Activated CD8-positive, alpha-beta T cell treated with anti-CD3 and anti-CD28 coated beads, Interleukin-2, amount 10 ng/mL, durations not matched to agents 7 days and 5 days (primary cell): ENCODE measurements around the gene PLCL2. TPM values are rescaled to one million over a fixed set of nuclear protein-coding genes. Genes with fewer than 3 reads are reported as not detected.

Experiments
- ATAC-seq: fragments of 150-1000 bp; cut with Tn5 transposase; one replicate; pipeline ENCODE4 v1.10.0; 2021; ENCODE audit warnings: moderate library complexity
- CTCF ChIA-PET: fragments of 350-600 bp; sonication (Branson Sonifier 250); formaldehyde crosslinking; loops from one replicate; lab custom pipeline; 2021; ENCODE audit warnings: antibody characterized with exemption; lab: Charles Lee
- POLR2A ChIA-PET: fragments of 350-600 bp; sonication (Branson Sonifier 250); formaldehyde crosslinking; loops from one replicate; lab custom pipeline; 2021; ENCODE audit warnings: antibody characterized with exemption; lab: Charles Lee
- DNase-seq: peaks from one replicate; pipeline ENCODE4 v3.0.0-alpha.2; 2020
- H3K27ac Mint-ChIP-seq: one replicate; pipeline ENCODE4 v1.8.0; 2021; ENCODE audit warnings: mild to moderate bottlenecking, mixed read lengths
- H3K27me3 Mint-ChIP-seq: one replicate; pipeline ENCODE4 v1.8.0; 2021; ENCODE audit warnings: low read depth, mixed read lengths
- H3K36me3 Mint-ChIP-seq: one replicate; pipeline ENCODE4 v1.8.0; 2021; ENCODE audit warnings: low read depth, mixed read lengths
- H3K4me1 Mint-ChIP-seq: one replicate; pipeline ENCODE4 v1.8.0; 2021; ENCODE audit warnings: low read depth, mixed read lengths
- H3K4me3 Mint-ChIP-seq: one replicate; pipeline ENCODE4 v1.8.0; 2021; ENCODE audit warnings: mild to moderate bottlenecking, mixed read lengths
- H3K9me3 Mint-ChIP-seq: one replicate; pipeline ENCODE4 v1.8.0; 2022; ENCODE audit warnings: mixed read lengths; ENCODE audit not compliant: insufficient read depth
- total RNA-seq, 2 experiments: library from RNA; stranded (reverse); gene quantifications; one replicate each; pipeline ENCODE4 v1.2.3, GENCODE V29; 2021

Gene PLCL2
- total RNA-seq, 2 experiments from 2014 or later, result 33.9 to 35.8 TPM

DNA sequence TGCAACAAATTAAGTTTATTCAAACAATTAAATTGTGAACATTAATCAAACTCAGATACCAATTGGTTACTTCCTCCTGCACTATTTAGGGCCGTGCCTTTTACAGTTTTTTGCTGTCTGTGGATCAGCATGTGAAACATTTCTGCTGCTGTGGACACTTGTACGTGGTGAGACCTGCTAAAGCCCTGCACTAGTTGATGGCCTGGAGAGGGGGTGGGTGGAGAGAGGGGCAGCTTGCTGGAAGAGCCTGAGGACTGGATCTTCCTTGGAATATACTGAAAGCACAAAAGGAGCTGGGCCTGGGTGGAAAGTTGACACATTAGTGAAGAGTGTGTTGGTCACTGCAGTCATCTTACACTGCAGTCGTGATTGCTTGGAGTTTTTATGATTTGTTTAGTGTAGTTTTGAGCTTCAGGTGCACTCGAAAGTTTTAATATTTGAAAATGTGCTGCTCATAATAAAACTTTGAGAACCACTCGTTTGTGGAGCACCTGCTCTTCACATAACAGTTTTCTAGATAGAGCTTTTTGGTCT, 11.4 kb downstream of the PLCL2 start:
- no peak for DNase-seq
- H3K36me3 Mint-ChIP-seq, result peaks cover 22% of the 10 kb centered on the region
- no peaks in the 10 kb centered on the region for H3K27me3 Mint-ChIP-seq
- no peaks in the 10 kb centered on the region for H3K9me3 Mint-ChIP-seq
- ATAC-seq, result no peak
- peaks cover 69% of the 10 kb centered on the region for H3K4me1 Mint-ChIP-seq
- POLR2A ChIA-PET, result interaction anchor here (1.3 kb wide), 1 partner anchor 10 kb away, joined by 4 read pairs; no protein-coding TSS in a partner anchor
- CTCF ChIA-PET, result interaction anchor here (1.1 to 1.9 kb wide), 3 partner anchors 10 to 32 kb away, joined by 3 to 8 read pairs (median 6); partner anchors contain the start of gene PLCL2
- no peak overlapping the region for H3K27ac Mint-ChIP-seq
- H3K4me3 Mint-ChIP-seq, result no peak overlapping the region

DNA sequence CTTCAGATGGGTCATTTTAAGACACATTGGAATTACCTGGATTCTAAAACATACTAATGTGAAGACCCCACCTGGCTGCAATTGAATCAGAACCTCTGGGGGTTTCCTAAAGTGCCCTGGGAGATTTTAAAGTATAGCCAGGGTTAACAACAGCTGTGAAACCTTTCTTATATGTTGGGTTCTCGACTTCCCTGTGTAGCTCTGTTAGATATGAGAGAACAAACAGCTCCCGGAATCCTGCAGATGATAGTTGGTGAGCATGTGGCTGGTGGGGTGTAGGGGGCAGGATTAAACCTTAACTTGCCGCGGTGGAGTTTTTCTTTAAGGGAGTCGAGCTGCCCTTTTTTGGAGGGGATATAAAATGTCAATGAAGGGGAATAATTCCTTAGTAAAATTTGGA, 12.1 kb downstream of the PLCL2 start:
- Mint-ChIP-seq H3K27me3 (no peaks in the 10 kb centered on the region), H3K9me3 (no peaks in the 10 kb centered on the region), H3K4me1 (peaks cover 69% of the 10 kb centered on the region), H3K36me3 (peaks cover 19% of the 10 kb centered on the region), H3K4me3 (no peak overlapping the region), H3K27ac (no peak overlapping the region)
- CTCF ChIA-PET, result interaction anchor here (1.0 to 1.9 kb wide), 4 partner anchors 10 to 31 kb away, joined by 3 to 8 read pairs (median 5); partner anchors contain the start of gene PLCL2
- no peak for DNase-seq
- POLR2A ChIA-PET, result interaction anchor here (1.3 kb wide), 1 partner anchor 10 kb away, joined by 4 read pairs; no protein-coding TSS in a partner anchor
- no peak for ATAC-seq

DNA sequence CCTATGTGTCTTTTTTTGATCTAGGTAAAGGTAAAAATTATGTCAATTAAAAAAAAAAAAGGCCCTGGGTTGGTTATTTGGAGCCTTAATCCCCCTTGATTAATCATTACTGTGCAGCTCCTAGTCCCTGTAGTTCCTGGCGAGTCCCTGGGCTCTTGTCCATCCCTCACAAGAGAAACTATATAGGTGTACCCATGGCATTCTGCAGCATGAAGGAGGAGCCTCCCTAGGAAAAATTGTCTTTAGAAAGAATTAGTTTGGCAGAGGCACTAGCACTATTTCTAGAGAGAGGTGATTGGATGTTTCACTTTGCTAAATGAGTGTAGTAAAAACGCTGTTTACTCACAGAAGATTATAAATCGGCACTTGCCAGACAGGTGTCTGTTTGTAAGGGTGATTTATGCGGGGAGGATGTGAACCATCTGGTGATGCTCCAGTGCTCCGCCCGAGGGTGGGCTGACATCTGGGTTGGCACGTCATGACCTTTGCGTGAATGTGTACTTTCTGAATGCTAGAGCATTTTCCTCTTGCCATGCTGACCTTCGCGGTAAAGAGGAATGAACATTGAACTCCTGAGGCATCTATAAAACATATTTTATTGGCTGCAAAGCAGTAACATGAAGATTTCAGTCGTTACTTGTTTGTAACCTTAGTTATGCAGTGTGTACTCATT, 12.6 kb downstream of the PLCL2 start:
- no peak for DNase-seq

DNA sequence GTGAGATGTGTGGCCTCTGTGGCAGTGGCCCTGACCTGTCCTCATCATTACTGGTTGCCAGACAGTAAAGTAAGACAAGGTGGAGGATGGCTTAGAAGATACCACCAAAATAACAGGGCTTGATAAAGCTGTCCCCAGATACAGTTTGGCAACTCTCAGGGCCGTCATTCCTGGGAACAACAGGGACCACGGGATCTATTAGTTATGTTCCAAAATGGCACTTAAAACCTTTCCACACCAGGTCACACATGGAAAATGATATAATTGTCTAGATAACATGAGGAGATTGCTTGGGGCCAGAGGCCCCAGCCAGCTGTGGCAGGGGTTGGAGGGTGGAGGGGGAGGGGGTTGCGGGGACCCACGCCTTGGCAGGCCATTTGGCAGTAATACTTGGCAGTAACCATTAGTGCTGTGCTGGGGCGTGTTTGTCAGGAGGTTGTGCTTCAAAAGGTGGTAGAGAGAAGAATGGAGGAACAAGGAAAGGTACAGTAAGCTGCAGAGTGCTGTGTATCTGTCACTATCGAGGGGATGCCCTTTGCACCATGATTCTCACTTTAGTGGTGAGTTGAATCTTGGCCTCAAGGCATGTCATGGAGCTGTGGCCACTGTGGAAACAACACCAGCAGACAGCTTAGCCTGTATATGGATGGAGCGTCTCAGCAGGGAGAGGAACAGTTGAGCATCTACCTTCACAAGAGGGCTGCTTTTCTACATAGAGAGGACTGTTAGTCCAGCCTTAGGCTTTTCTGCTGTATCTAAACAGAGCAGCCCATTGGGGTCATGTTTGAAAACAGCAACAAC, 14.0 kb downstream of the PLCL2 start:
- POLR2A ChIA-PET, result interaction anchor here (1.3 kb wide), 1 partner anchor 13 kb away, joined by 4 read pairs; no protein-coding TSS in a partner anchor
- peaks cover 17% of the 10 kb centered on the region for H3K36me3 Mint-ChIP-seq
- no peaks in the 10 kb centered on the region for H3K9me3 Mint-ChIP-seq
- no peaks in the 10 kb centered on the region for H3K27me3 Mint-ChIP-seq
- DNase-seq (no peak), ATAC-seq (no peak)
- no peak overlapping the region for H3K4me3 Mint-ChIP-seq
- CTCF ChIA-PET, result interaction anchor here (1.4 to 4.7 kb wide), 4 partner anchors 10 to 252 kb away, joined by 3 to 25 read pairs (median 5); partner anchors contain the start of gene PLCL2
- H3K27ac Mint-ChIP-seq, result no peak overlapping the region
- H3K4me1 Mint-ChIP-seq, result peaks cover 75% of the 10 kb centered on the region

More for the DNA sequence above, 12.6 kb downstream of the PLCL2 start:
- Mint-ChIP-seq H3K27ac (no peak overlapping the region), H3K27me3 (no peaks in the 10 kb centered on the region), H3K4me3 (peak overlapping the region; percentile 10), H3K9me3 (no peaks in the 10 kb centered on the region), H3K36me3 (peaks cover 18% of the 10 kb centered on the region), H3K4me1 (peaks cover 70% of the 10 kb centered on the region)
- ChIA-PET CTCF (interaction anchor here (1.0 to 4.7 kb wide), 5 partner anchors 9 to 14 kb away, joined by 4 to 25 read pairs (median 6); partner anchors contain the start of gene PLCL2), POLR2A (interaction anchor here (1.3 kb wide), 1 partner anchor 11 kb away, joined by 4 read pairs; no protein-coding TSS in a partner anchor)
- ATAC-seq, result no peak

DNA sequence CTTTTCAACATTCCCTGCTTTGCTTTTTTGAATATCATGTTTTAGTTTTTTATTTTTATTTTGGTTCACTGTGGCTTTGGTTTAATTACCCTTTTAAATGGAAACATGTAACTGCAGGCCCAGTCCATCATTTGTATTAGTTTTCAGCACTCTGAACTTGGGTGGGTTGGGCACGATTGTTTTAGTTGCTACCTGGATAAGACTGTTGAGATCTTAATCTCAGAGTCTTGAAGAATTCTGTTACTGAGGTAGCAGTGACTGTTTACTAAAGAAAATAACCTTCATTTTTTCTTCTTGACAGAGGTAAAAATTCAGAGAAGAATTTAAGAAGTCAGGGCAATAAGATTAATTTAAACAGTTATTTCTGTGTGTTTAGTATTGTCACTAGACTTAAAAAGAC, 15.2 kb downstream of the PLCL2 start:
- DNase-seq, result no peak
- H3K4me3 Mint-ChIP-seq, result no peak overlapping the region
- H3K36me3 Mint-ChIP-seq, result peaks cover 27% of the 10 kb centered on the region
- H3K27ac Mint-ChIP-seq, result no peak overlapping the region
- POLR2A ChIA-PET, result interaction anchor here (2.1 to 2.6 kb wide), 2 partner anchors 14 to 16 kb away, joined by 6 to 10 read pairs; partner anchors contain the start of gene PLCL2
- no peaks in the 10 kb centered on the region for H3K27me3 Mint-ChIP-seq
- ATAC-seq, result no peak
- H3K9me3 Mint-ChIP-seq, result no peaks in the 10 kb centered on the region
- CTCF ChIA-PET, result interaction anchor here (0.5 to 4.7 kb wide), 4 partner anchors 10 to 251 kb away, joined by 3 to 25 read pairs (median 4); partner anchors contain the start of gene PLCL2
- H3K4me1 Mint-ChIP-seq, result peaks cover 87% of the 10 kb centered on the region

DNA sequence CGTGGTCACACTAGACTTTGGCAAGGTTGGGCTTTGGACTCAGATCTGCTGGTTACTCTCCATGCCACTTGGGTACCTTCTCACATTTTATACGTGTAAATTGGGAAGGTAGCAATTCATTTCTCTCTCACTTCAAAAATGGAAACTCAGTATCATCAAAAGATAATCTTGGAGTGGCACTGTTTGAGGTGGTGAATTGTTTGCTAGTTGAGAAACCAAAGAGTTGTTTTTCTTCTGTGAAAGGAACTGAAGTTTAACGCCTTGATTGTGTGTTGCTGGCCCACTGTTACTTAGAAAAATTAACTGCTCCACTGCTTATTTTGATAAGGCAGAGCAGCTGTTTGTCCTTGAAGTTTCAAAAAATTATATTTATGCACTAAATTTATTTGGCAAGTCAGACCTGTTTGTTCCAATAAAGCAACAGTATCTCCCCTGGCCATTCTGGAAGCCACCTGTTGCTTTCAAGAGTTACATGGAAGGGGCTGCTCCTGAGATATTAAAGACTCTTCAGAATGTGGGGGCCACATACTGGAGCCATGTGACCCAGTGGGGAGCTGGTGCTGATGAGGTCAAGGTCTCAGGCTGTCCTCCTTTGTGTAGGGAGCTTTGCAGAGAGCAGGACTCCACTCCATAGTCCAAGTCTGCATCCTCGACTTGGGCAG, 16.2 kb downstream of the PLCL2 start:
- Mint-ChIP-seq H3K4me3 (no peak overlapping the region), H3K27ac (peak overlapping the region; percentile 4), H3K9me3 (no peaks in the 10 kb centered on the region), H3K4me1 (peaks cover 91% of the 10 kb centered on the region), H3K36me3 (peaks cover 23% of the 10 kb centered on the region), H3K27me3 (no peaks in the 10 kb centered on the region)
- POLR2A ChIA-PET, result interaction anchor here (1.3 to 2.6 kb wide), 3 partner anchors 12 to 17 kb away, joined by 3 to 10 read pairs (median 6); partner anchors contain the start of gene PLCL2
- DNase-seq, result no peak
- CTCF ChIA-PET, result interaction anchor here (1.0 to 4.7 kb wide), 4 partner anchors 11 to 16 kb away, joined by 3 to 25 read pairs (median 5); partner anchors contain the start of gene PLCL2
- no peak for ATAC-seq

DNA sequence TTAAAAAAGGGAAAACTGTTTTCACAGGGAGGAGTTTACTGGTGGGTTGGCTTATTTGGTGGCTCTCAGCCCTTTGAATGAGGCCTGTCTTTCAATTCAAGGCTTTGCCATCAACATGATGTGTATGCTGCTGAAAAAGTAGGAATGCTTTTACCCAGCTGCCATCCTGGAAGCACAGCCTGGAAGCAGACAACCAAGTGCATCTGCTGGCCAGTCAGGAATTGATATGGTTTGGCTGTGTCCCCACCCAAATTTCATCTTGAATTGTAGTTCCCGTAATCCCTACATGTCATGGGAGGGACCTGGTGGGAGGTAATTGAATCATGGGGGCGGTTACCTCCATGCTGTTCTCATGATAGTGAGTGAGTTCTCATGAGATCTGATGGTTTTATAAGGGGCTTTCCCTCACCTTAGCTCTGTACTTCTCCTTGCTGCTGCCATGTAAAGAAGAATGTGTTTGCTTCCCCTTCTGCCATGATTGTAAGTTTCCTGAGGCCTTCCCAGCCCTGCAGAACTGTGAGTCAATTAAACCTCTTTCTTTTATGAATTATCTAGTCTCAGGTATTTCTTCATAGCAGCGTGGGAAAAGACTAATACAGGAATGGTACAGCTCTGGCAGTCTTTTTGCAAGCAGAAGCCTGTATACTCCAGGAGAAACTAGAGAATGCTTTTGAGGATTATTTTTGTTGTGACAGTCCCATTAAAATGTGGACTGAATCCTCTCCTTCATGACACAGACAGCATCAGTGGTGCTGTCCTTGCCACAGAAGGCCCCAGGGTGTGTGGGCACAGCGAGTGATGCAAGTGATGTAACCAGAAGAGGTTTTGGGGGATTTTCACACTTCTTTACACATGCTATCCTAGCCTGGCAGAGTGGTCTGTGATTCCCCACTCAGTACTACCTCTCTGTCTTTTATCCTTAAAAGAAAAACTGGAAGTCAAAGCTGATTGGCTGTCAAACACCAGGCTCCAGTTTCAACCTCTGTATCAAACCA, 20.0 kb downstream of the PLCL2 start:
- ChIA-PET POLR2A (no interaction called here), CTCF (interaction anchor here (1.3 to 1.9 kb wide), 2 partner anchors 16 to 18 kb away, joined by 4 to 5 read pairs; no protein-coding TSS in a partner anchor)
- peak; percentile 51 for ATAC-seq
- H3K36me3 Mint-ChIP-seq, result peaks cover 16% of the 10 kb centered on the region
- H3K4me1 Mint-ChIP-seq, result peaks cover 72% of the 10 kb centered on the region
- no peak for DNase-seq
- H3K9me3 Mint-ChIP-seq, result no peaks in the 10 kb centered on the region
- no peak overlapping the region for H3K4me3 Mint-ChIP-seq
- H3K27me3 Mint-ChIP-seq, result no peaks in the 10 kb centered on the region
- H3K27ac Mint-ChIP-seq, result no peak overlapping the region

DNA sequence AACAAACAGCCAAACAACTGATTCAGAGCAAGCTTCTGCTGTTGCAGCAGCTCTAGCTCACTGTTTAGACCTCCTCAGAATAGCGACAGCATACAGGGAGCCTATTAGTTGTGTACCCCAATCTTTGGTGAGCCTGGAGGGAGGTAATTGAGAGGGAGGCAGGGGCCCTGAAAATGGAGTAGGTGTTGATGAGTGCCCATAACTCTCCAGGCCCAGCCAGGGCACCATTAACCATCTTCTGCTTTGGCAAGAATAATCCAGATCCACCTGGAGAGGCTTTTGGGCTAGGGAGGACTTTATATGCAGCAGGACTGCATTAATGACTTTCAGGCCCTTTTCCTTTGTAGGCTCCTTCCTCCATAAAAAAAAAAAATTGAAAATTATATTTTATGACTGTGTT, 20.9 kb downstream of the PLCL2 start:
- H3K9me3 Mint-ChIP-seq, result no peaks in the 10 kb centered on the region
- no peak overlapping the region for H3K4me3 Mint-ChIP-seq
- ChIA-PET POLR2A (no interaction called here), CTCF (no interaction called here)
- ATAC-seq (no peak), DNase-seq (no peak)
- H3K36me3 Mint-ChIP-seq, result peaks cover 24% of the 10 kb centered on the region
- H3K4me1 Mint-ChIP-seq, result peaks cover 70% of the 10 kb centered on the region
- no peaks in the 10 kb centered on the region for H3K27me3 Mint-ChIP-seq
- H3K27ac Mint-ChIP-seq, result no peak overlapping the region

DNA sequence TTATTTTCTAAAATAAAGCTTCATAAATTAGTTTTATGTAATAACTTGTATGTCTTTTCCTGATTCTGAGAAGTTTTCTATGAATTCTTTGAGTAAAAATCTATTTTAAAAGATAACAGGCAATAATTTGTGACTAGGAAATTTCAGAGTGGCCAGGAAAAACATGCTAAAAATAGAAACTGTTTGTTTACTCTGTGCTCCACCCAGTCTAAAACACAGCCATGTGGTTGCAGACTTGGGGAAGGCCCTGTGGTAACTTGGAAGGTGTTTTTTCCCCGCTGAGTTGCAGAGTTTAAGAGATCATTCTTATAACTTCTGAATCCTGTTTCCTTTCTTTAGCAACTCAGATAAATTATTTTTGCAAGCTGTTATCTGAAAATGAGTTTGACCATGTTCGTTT, 21.9 kb downstream of the PLCL2 start:
- H3K9me3 Mint-ChIP-seq, result no peaks in the 10 kb centered on the region
- peaks cover 25% of the 10 kb centered on the region for H3K36me3 Mint-ChIP-seq
- H3K4me1 Mint-ChIP-seq, result peaks cover 60% of the 10 kb centered on the region
- DNase-seq, result no peak
- H3K4me3 Mint-ChIP-seq, result peak overlapping the region; percentile 9
- CTCF ChIA-PET, result no interaction called here
- no peaks in the 10 kb centered on the region for H3K27me3 Mint-ChIP-seq
- POLR2A ChIA-PET, result no interaction called here
- H3K27ac Mint-ChIP-seq, result no peak overlapping the region
- no peak for ATAC-seq

DNA sequence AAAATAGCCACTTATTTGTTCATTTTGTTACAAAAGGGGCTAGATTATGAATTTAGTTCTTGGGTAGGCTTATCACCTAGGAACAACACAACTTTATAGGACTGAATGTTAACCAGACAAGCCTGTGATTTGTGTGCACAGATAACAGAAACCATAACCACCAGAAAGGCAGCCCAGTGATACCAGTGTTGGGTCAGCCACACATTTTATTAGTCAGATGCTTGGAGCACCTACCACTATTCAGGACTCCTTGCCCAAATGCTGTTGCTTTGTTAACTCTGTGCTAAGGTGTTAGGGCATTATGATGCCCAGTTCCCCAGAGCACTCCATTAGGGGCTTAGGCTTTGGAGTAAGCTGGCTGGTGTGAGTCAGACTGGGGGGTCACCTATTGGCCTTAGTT, 22.5 kb downstream of the PLCL2 start:
- H3K27me3 Mint-ChIP-seq, result no peaks in the 10 kb centered on the region
- H3K4me3 Mint-ChIP-seq, result peak overlapping the region; percentile 9
- no peaks in the 10 kb centered on the region for H3K9me3 Mint-ChIP-seq
- H3K4me1 Mint-ChIP-seq, result peaks cover 56% of the 10 kb centered on the region
- CTCF ChIA-PET, result interaction anchor here (1.3 kb wide), 1 partner anchor 65 kb away, joined by 3 read pairs; no protein-coding TSS in a partner anchor
- ATAC-seq, result peak; percentile 55
- POLR2A ChIA-PET, result no interaction called here
- peaks cover 25% of the 10 kb centered on the region for H3K36me3 Mint-ChIP-seq
- no peak overlapping the region for H3K27ac Mint-ChIP-seq
- DNase-seq, result no peak
